HG02970 (cell line): ENCODE data around the gene SCN1A.

Experiments
- ATAC-seq: cut with Tn5 transposase; IDR thresholded peaks from one replicate; pipeline ENCODE4 v1.9.1; 2021; ENCODE audit warnings: mild to moderate bottlenecking, moderate library complexity, moderate number of reproducible peaks; ENCODE audit not compliant: unreplicated experiment, low FRiP score

Gene SCN1A

DNA sequence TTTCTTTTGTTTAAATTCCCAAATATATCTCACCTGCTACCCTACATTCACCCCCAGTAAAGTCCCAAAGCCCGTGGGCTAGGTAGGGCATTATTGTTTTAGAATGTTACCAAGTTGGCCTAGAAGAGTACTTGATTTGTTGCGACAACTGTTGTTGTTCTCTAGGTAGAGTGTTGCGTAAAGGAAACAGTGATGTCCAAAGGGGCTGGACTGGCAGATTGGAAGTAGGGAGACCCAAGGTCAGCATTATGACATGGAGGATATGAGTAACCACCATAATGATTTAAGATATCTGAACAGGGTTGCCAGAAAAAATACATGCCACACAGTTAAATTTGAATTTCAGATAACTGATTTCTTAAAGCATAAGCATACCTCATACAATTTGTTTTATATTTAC, 39.2 kb downstream of the SCN1A start:
- no peak for ATAC-seq

DNA sequence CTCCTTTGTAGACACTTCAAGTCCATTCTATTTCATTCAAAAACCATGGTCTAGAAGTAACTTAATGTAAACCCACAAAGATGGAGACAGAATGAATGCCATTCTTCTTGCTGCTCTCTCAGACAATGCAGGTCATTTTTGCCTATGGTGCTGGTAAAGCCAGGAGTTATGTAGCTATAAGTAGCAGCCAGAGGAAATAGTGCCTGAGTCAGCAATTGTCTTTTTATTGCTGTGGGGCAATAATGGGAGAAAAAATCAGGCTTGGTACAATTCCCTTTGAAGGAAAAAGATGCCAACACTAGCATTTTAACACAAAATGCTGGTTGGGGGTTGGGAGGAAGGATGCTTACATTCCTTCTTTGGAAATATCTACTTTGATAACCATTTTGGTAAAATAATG, 43.5 kb downstream of the SCN1A start:
- no peak for ATAC-seq

DNA sequence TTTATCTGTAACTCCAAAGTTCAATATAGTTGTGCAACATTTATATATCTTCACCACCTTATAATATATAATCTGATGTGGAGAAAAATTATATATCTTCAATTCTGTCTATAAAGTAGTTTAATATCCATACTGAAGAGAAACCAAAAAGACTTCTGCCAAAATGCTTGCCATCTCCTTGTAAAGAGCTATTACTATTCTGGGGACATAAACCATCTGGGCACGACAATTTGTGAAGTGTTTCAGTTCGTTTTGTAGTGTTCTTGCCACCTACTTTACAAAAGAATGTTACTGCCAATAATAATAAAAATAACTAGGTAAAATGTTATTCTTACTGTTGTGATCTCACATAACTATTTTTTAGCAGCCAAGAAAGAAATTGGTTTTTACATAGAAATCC, 45.1 kb downstream of the SCN1A start:
- ATAC-seq, result no peak

DNA sequence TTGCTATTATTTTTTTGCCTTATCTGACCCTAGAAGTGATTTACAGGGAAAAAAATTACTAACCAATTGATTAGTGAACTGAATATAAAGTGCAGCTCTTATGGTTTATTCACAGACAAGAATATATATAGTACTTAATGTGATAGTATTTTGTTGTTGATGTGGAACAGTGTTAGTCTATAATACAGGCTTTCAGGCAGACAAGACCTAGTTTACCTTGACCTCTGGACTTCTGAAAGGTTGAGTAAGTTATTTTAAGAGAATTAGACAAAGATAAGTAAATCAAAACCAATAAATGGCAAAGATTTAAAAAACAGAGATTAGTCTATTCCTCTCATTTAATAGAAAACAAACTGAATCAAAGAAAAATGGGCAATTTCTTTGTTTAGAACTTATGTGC, 46.0 kb downstream of the SCN1A start:
- ATAC-seq, result no peak

DNA sequence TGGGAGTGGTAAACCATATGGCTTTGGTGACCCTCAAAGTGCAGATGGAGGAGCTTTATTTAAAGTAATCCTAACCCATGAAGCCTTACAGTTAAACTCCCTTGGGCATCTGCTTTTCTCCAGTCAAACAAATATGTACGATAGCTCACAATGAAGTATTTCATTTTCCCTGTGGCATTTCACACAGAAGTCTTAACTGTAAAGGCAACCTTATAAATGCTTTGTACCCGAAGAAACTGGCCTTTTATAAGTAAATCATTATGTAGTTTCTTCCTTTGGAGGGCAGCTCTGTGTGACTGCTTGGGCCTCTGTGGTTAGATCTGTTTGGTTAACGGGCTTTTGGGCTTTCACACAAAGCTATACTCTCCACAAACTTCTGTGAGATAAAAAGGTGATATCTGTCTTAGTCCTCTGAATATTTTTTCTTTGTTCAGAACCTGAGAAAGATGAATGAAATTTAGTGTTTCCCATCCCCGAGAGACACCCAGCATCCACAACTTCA, 46.6 kb downstream of the SCN1A start:
- no peak for ATAC-seq

DNA sequence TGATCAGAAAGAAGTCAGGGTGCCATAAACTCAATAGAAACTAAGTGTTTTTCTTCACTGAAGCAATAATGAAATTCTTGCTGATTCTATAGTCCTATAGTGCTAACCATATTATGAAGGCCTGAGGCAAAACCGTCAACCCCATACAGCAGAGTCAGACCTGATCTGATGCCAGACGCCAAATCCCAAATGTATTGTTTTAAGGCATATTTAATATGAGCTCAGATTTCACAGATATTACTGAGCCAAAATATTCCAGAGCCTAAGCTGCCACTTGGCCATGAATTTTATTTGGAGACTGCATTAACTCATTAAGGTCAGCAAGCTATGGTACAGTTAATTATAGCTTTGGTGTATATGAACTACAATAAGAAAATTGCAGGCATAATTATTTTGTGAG, 53.4 kb downstream of the SCN1A start:
- no peak for ATAC-seq

DNA sequence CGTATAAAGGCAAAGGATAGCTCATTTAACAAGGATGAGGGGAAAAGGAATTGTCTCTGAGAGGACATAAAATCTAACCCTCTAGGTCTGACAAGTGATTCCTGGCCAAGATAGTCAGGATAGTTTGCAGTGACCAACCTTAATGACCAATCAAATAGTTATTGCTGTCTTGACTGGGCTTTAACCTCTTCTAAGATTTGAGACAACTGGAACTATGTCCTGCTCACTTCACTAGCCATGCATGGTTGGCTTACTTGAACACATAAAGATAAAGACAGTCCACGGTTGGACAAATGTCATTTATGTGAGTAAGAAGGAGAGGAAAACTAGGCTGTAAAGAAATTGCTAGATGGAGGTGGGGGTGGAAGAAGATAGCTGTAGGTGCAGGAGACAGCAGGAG, 53.8 kb downstream of the SCN1A start:
- ATAC-seq, result no peak

DNA sequence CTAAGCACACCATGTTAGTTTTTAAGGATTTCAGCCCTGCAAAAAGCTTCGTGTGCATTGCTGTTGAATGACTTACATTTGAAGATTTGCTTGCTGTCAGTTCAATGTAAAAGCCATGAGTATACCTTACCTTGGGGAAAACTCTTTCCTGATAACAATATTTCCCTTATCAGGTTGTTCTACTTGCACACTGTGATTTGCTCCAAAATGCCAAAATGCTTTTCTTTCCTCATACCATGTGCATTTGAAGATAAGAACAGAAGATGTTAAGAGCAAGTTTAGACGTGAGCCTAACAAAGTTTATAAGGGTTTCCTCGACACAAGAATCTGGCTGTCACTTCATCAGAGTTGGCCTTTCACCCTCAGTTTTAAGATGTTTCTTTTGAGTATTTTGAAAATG, 57.6 kb downstream of the SCN1A start:
- no peak for ATAC-seq

DNA sequence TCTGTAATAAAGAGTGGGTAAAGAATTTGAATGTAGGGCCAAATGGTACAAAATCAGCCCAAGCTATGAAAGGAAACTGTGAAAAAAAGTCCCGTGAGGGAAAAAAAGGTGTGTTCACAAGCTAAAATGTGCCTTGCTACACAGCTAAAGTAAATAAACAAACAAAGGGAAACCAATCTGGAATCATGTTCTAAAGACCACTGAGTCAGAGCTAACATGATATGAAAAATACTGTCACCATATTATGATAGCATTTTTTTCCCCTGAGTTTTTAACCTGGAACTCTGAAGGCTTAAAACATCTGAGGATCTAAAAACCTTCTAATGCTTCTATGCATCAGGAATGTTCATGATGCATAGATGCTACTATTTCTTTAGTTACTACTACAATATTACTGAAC, 58.8 kb downstream of the SCN1A start:
- ATAC-seq, result no peak

DNA sequence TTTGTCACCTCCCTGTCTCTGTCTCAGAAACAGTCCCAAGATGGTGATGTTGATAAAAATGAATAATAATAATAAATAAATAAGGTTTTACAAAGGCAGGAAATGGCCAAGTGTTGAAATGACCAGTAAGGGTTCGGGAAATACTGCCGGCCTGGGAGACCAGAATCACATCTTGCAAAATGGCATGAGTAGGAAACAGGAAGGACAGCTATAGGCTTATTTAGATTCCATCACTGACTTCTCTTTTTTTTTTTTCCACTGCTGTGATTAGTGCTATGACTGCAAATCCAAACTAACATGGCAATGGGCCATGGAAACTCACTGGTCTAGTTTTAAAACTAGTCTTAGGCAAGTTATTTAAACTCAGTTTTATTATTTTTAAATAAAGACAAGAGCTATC, 60.6 kb downstream of the SCN1A start:
- ATAC-seq, result no peak

DNA sequence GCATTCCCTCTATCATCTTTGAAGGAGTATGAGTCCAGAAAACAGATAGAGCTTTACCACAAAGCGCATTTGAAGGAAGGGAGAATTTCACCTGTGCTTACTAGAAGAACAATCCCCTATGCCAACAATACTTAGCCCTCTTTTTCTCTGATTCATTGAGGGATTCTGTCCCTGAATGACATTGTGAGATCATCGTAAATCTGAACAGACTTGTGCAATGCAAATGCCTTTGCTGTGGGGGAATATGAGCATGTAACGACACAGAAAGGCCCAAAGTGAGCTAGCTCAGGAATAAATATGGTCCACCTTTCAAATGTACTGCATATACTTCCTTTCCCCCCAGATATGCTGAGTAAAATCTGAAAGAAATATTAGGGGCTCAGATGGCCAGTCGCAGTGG, 67.6 kb downstream of the SCN1A start:
- no peak for ATAC-seq

DNA sequence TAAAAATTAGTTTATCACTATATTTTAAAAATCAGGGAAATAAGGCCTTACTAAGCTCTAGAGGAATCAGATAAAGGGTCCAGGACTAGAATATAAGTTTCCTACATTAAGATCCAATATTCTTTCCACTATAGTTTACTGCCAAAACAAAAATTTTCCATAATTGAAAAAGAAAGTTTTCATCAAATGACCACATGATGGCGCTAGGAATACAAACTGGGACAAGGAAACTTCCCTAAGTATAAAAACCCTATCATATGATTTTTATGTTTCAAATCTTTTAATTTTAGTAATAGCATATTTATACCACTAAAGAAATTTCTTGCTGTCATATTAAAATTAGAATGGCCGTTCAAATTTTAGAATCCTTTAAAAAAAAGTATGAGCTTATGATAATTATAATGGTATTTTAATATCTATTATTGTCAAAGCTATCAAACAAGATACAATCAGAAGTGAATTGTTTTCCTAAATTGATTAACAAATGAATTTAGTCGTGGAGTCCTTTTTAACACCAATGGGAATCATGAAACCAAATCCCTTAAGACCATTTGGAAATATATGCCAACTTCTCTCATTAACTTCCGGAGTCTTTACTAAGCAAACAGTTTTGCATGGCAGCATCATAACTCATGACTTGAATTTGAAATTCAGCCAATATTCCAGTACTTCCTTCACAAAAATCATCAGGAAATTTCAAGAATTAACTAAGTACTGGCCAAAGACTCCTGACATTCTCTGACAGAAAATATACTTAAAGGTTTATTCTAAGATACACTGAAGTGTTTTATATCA, 70.3 kb downstream of the SCN1A start:
- no peak for ATAC-seq

DNA sequence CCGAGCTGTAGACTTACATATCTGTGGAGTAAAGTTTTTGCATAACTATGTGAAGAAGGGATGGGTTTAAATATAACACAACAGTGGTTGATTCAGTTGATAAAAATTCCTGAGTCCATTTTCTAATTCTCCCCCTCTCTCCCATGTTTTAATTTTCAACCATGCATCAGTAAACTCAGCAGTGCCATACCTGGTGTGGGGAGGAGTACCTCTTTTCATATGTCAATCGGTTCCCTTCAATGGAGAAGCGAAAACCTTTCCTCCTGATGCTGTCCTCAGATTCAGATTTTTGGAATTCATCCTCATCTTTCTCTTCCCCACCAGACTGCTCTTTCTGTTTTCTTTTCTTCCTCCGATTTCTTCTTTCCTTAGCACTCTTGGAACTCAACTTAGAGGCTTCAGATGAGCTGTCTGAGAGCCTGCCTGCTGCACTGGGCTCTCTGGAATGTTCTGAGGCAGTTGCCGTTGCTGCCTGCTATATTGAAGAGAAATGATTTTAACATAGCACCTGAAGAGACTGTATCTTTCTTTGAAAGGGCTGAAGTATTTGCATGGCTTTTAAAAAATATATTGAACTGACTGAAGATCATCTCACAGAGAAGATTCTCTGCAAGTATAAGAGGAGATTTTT, 82.9 kb downstream of the SCN1A start:
- ATAC-seq, result no peak

DNA sequence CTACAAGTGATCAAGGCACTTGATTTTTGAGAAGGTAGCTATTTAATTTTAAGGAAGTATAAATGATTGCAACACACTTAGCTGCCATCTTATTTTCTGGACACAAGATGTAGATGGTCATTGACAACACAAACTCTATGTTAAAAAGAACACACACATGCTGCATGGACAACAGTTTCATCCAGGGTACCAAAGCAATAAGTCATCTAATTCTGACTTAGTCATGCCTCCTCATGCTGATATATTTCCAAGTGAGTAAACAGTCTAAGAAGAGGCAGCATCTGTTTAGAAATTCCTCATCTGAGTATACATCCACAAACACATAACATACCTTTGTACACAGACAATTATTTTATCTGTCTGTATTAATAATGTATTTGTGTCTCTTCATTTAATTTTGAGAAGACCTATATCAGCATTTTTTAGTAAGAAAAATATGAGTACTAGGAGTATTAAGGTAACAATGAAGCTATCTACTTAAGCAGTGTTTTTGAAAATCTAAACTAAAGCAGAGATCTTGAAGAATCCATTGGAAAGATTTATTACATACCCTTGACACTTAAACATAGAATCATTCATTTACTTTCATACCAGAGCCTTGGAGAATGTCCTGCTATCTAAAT, 84.9 kb downstream of the SCN1A start:
- no peak for ATAC-seq

DNA sequence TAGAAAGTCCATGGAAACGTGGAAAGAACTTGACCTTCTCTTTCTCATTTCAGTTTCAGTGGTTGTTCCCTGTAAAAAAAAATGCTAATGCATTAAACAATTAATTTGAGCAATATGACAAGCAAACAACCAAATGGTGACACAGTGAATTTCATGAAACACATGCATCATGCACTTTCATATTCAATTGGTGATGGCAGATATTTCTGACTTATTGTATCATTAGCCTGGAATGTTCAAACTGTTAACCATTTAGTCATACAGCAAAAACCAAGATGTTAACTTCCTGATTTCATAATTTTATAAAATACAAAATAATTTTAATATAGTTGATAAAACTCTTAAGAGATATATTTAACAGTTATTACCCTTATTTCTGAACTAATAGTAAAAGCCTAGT, 85.5 kb downstream of the SCN1A start:
- ATAC-seq, result no peak

DNA sequence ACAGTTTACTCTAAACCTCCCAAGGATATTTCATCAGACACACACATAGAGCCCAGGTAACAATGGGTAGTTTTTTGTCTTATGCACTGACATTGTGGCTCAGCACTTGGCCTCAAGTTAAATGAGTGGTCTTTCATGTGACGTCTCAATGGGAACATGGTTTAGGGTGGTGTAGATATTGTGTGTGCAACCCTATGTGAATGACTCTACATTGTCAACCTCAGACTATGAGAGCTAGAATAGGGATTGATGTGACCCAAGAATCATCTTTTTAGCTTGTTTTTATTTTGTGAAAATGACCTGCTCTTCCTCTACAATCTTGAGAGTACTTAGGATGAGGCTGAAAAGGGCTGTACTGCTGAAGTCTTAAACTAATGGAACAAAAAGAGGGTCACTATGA, 86.2 kb downstream of the SCN1A start:
- no peak for ATAC-seq

DNA sequence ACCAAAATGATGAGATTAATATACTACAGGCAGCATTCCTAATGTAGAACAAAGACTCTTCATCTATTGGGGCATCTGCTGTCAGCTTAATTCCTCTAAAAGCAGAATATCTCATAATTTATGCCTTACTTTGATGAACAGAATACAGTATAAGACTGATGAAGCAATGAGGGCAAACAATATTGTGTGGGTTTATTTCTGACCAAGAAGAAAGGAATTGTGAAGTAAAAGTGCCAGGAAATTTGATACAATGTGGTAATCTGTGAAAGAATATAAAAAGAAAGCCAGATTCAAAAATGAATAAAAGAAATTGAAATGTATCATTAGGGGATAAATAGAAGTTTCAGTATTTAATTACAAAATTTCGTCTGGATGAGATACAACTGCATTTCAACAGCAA, 95.5 kb downstream of the SCN1A start:
- ATAC-seq, result no peak

DNA sequence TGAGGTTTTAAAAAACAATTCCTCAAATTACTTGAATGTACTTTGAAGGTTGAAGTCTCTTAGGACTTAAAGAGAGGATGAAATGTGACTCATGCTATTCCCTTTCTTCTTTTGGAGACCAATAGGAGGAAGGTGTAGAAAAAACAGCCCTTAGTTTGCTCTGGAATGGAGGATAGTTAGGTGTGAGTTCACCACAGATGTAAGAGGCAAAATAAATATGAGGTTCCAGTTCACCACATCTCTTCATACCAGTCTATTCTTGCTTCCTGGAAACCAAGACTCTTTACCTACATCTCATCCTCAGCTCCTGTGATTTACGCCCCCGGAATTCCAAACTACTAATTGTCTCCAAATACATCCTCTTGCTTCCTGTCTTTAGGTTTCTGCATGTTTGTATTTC, 96.8 kb downstream of the SCN1A start:
- ATAC-seq, result no peak

DNA sequence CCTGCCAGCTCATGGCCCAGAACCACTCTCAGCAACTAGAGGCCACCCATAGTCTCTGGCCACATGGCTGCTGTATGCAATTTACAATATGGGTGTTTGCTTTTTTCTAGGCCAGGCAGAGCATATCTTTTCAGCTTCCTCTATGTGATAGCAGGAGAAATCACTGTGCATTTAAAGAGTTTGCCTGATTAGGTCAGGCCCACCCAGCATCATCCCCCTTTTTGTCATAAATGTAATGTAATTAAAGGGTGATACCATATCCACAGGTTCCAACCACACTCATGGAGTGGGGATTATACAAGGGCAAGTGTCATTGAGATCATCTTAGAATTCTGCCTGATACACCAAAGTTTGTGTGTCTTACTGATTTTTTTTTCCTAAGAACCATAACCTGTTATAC, 102.5 kb downstream of the SCN1A start:
- no peak for ATAC-seq

DNA sequence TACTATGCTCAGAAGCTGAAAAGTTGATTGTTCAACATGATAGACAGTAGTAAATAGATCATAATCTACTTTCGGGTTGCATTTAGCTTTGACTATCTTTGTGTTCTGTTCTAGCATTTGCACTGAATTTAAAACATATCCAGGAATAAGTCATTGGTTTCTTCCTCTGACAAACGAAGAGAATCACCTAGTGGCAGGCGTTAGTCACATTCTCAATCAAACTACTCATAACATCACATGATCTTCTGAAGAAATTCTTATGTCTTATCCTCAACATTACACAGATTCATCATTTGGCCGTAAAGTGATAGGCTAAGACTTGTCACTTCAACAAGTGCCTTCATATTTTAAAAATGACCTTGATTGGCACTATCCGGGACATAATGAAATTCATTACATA, 110.6 kb downstream of the SCN1A start:
- no peak for ATAC-seq

DNA sequence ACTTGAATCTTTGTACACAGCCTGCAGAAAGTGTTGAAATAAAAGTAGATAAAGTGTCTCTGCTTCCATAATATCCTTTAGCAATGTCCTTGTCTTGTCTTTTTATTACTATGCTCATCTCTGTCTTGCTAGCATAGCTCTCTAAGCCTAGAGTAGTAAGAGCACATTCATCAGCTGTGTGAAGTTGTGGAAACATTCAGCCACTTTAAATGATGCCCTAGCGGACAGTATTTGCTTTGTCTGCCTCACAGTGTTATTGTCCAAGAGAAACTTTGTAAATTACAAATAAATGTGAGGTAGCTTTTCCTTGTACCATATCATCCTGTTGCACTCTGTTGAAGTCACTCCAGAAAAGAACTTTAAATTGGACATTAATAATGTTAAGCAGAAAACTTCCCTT, 113.9 kb downstream of the SCN1A start:
- no peak for ATAC-seq

DNA sequence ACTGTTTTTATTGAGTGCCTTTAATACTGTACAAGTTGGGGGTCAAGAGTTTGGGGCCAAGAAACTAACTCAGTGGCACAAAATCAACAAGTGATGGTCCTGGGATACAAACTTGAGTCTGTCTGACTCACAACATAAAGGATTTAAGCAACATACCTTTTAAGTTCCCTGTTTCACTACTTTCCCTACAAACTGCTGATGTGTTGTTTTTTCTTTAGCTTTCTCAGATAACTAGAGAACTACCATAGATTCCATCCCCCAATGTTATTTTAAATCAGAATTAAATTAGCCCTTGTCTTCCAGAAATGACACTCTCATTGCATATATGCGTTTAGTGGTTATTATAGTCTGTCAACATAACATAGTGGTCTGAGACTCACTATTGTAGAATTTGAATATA, 116.2 kb downstream of the SCN1A start:
- no peak for ATAC-seq
